GM20000 (cell line): Measurements from ENCODE around the gene TMEM89.

Experiments
- DNase-seq: peaks from one replicate; pipeline ENCODE4 v3.0.0; 2012; ENCODE audit warnings: low spot score
- TF ChIP-seq, protein P1 (sequence below): IDR thresholded peaks from 2 replicates; pipeline ENCODE4 v1.5.1; 2012; ENCODE audit warnings: mild to moderate bottlenecking, control low read depth; ENCODE audit errors: extremely low read depth, missing control alignments

The TMEM89 gene

DNA sequence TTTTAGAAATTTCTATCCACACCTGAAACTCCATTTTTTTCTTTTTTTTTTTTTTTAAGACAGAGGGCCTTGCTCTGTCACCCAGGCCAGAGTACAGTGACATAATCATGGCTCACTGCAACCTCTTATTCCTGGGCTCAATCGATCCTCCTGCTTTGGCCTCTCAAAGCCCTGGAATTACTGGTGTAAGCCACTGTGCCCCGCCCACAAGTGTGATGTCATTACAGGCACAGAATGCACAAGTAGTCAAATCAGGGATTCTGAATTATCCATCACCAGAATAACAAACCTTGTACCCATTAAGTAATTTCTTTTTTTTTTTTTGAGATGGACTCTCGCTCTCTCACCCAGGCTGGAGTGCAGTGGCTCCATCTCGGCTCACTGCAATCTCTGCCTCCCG lies 14.1 kb downstream of the TMEM89 start:
- TF ChIP-seq, protein P1, sequence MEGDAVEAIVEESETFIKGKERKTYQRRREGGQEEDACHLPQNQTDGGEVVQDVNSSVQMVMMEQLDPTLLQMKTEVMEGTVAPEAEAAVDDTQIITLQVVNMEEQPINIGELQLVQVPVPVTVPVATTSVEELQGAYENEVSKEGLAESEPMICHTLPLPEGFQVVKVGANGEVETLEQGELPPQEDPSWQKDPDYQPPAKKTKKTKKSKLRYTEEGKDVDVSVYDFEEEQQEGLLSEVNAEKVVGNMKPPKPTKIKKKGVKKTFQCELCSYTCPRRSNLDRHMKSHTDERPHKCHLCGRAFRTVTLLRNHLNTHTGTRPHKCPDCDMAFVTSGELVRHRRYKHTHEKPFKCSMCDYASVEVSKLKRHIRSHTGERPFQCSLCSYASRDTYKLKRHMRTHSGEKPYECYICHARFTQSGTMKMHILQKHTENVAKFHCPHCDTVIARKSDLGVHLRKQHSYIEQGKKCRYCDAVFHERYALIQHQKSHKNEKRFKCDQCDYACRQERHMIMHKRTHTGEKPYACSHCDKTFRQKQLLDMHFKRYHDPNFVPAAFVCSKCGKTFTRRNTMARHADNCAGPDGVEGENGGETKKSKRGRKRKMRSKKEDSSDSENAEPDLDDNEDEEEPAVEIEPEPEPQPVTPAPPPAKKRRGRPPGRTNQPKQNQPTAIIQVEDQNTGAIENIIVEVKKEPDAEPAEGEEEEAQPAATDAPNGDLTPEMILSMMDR, result no peak
- DNase-seq, result no peak

DNA sequence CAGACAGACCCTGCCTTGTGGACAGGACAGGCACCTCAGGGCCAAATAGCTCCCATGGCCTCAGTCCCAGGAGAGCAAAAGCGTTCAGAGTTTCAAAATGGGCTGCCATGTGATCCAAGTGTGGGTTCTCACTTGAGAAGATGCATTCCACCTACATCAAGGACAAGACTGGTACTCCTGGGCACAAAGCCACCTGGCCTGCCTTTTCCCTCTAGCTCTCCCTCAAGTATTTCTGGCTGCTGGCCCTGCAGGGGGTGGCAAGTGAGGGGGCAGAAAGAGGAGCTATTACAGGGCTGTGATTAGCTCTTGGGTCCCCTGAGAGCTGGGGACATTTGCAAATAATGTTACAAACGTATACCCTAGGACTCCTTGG lies 20.0 kb downstream of the TMEM89 start:
- TF ChIP-seq, protein P1, result no peak
- no peak for DNase-seq

DNA sequence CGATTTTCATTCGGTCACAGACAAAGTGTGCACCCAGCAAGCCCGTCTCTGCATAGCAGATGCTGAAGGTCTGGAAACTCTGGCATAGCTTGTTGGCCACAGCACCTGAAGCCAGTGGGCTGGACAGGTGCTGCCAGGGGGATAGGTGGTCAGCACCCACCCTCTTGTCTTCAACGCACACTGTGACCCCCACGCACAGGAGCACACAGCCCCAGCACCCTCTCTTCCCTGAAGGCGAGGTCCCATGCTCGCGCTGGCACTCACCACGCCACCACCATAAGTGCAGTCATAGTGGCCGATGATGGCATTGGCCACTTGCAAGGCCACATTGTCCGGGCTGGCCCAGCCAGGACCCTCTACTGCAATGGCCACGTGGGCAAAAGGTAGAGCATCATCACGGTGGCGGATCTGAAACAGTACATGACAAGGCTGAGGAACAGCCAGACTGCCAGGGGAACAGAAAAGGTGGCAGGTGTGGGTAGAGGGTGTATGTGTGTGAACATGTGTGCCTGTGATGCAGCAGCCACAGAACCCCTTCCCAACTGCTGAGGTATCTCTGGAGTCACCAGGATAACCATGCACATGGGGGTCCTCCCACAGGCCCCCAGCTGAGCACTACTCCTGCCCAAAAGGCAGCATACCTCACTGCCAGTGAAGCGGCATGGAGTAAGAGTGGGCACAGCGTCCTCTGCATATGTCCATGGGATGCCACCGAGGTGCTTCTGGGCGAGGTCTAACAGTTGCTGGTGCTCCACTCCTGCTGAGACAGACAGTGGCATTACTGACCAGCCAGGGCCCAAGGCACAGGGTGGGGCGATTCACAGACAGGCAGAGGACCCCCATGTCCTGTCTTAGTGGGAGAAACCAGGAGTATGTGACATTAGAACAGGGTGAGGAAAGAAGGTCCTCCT lies 20.6 kb downstream of the TMEM89 start:
- no peak for DNase-seq
- TF ChIP-seq, protein P1, result no peak

DNA sequence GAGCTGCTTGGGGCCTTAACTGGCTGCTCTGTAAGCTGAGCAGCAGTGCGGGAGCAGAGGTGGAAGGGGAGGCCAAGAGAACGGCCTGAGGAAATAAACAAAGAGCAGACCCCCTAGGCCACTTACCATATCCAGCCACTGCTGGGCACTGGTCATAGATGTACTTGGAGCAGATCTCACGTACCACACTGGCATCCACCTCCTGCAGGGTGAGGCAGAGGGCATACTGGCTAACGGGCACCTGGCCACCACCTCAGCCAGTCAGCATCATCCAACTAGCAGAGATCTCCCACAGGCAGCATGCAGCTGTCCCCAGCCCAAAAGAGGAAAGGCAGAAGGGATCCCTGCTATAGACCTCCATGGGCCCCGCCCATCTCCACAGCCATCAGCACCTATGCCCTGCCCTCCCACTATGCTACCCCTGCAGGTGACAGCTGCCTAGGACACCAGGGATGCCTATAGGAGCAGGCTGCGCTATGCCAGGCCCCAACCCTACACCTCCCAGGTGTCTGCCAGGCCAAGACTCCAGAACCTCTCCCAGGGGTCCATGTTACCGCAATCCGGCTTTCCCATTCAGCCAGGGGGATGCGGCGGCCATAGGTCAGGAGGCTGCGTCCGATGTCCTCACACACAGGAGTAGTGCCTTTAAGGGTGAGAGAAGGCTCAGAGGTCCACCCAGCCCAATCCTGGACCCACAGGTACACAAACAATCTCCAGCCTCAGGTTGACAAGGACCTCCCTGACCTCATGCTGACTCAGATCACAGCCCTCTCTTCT lies 21.9 kb downstream of the TMEM89 start:
- TF ChIP-seq, protein P1, result no peak
- no peak for DNase-seq

DNA sequence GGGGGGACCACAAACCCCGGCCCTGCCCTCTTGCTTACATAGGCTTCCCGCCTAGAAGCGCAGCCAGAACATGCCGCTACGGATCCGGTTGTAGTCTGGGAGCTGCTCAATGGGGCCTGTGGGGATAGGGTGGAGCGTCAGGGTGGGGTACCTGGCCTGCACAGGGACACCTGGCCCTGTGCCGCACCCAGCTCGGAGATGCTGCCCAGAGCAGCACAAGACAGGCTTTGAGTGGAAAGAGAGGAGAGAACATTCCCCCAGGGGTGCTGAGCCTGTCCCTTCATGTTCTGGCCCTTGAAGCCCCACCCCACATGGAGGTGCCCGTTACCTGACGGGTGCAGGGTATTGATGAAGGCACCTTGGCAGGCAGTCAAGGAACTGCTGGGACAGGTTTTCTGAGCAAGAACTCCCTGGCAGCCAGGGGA lies 22.5 kb downstream of the TMEM89 start:
- TF ChIP-seq, protein P1, result no peak
- no peak for DNase-seq

DNA sequence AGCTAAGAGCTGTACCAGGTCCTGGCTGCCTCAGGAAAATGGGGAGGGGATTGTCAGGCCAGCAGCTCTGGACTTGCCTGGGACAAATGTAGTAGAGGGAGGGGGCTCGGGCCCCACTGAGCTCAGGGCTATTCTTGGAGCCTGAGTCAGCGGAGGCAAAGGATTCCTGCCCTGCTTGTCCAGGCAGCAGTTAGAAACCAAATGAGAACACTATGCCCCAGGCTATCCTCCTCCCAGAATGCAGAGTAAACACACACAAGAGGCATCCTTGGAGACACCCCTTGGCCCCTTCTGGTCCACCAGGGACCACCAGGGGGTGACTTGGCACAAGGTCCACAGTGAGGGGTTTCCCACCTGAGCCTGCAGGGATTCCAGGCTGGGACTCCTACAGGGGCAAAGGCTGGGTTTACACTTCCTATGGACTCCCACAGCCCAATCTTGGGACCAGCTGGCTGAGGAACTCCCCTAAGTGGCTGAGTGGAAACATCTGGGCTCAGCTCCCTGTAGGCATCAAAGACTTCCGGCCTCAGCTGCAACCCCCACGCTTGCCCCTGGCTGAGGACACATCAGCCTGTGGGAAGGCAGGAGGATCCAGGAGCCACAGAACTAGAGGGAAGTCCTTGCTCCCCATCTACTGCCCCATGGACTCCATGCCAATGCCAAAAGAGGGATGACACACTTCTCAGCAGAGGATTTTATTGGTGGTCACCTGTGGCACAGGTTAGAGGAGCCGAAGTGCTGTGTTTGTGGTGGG lies 23.1 kb downstream of the TMEM89 start:
- TF ChIP-seq, protein P1, result no peak
- no peak for DNase-seq
